Bladder microvascular endothelial cell (primary cell): ENCODE measurements around the gene GATAD1. TPM values are rescaled to one million over a fixed set of nuclear protein-coding genes. Genes with fewer than 3 reads are reported as not detected.

Experiments used
- total RNA-seq: library from RNA; depleted of rRNA; stranded (reverse); fragments of >200 nt; gene quantifications from 2 replicates; pipeline ENCODE4 v1.2.3, GENCODE V29; 2014

The GATAD1 gene, protein sequence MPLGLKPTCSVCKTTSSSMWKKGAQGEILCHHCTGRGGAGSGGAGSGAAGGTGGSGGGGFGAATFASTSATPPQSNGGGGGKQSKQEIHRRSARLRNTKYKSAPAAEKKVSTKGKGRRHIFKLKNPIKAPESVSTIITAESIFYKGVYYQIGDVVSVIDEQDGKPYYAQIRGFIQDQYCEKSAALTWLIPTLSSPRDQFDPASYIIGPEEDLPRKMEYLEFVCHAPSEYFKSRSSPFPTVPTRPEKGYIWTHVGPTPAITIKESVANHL
- 10.2 and 20.1 TPM in 2 replicates for total RNA-seq

GRCh38 chr7:92447345-92448204, at the start of gene GATAD1:
GATAD1 (plus strand) TSS chr7:92447482; CDS start chr7:92447730, 248 bp downstream.

GRCh38 chr7:92477681-92478080, 30.4 kb downstream of the GATAD1 start, which contains the start of gene ERVW-1:
ERVW-1 (minus strand) TSS chr7:92477946; CDS start chr7:92470381, 7,565 bp downstream.

Other genes with a start within 250 kb of the GATAD1 start
- gene KRIT1, start 201.6 kb upstream of the GATAD1 start, total RNA-seq, result 25.6 and 45.8 TPM in 2 replicates
- 21.7 and 40.2 TPM in 2 replicates for gene ANKIB1, start 201.5 kb upstream of the GATAD1 start, total RNA-seq
- gene ERVW-1, start 30.5 kb downstream of the GATAD1 start, total RNA-seq, result not detected in 2 replicates
- 8.4 and 13.6 TPM in 2 replicates for gene PEX1, start 81.0 kb downstream of the GATAD1 start, total RNA-seq
- 8.3 and 13.5 TPM in 2 replicates for gene RBM48, start 81.3 kb downstream of the GATAD1 start, total RNA-seq
- 7.3 and 16.5 TPM in 2 replicates for gene FAM133B, start 142.9 kb downstream of the GATAD1 start, total RNA-seq